GM21390 (cell line): Measurements from ENCODE around the gene COL23A1.

ENCODE experiments used
- ATAC-seq: cut with Tn5 transposase; IDR thresholded peaks from one replicate; pipeline ENCODE4 v1.9.1; 2021; ENCODE audit not compliant: unreplicated experiment

COL23A1 gene

GRCh38 chr5:178218237-178218776 is 371.9 kb downstream of the COL23A1 start:
- ATAC-seq, result no peak

GRCh38 chr5:178216779-178217178 is 373.4 kb downstream of the COL23A1 start:
- no peak for ATAC-seq

GRCh38 chr5:178216088-178216534 is 374.1 kb downstream of the COL23A1 start:
- ATAC-seq, result no peak

- ATAC-seq, result no peak
These were observed 374.8 kb downstream of the COL23A1 start for GRCh38 chr5:178215280-178216002.

- no peak for ATAC-seq
These were observed 375.9 kb downstream of the COL23A1 start for GRCh38 chr5:178214160-178214803.

GRCh38 chr5:178213748-178214151 is 376.4 kb downstream of the COL23A1 start:
- no peak for ATAC-seq

GRCh38 chr5:178213003-178213461 is 377.2 kb downstream of the COL23A1 start:
- no peak for ATAC-seq

GRCh38 chr5:178212241-178213002 is 377.8 kb downstream of the COL23A1 start:
- no peak for ATAC-seq

GRCh38 chr5:178211095-178212048 is 378.8 kb downstream of the COL23A1 start:
- ATAC-seq, result no peak

- no peak for ATAC-seq
These were observed 379.5 kb downstream of the COL23A1 start for GRCh38 chr5:178210686-178211085.

GRCh38 chr5:178210073-178210535 is 380.1 kb downstream of the COL23A1 start:
- no peak for ATAC-seq

- no peak for ATAC-seq
These were observed 380.7 kb downstream of the COL23A1 start for GRCh38 chr5:178209334-178210072.

- no peak for ATAC-seq
These were observed 381.5 kb downstream of the COL23A1 start for GRCh38 chr5:178208540-178209227.

- no peak for ATAC-seq
These were observed 382.3 kb downstream of the COL23A1 start for GRCh38 chr5:178207917-178208280.

- ATAC-seq, result no peak
These were observed 382.8 kb downstream of the COL23A1 start for GRCh38 chr5:178207183-178207916.

GRCh38 chr5:178206166-178207101 is 383.8 kb downstream of the COL23A1 start:
- no peak for ATAC-seq

GRCh38 chr5:178205749-178206047 is 384.5 kb downstream of the COL23A1 start:
- ATAC-seq, result no peak
